Stimulated activated naive B cell treated with anti-CD40 and anti-IgM and Interleukin-4, amounts not matched to agents 10 μg/mL and 1 μg/mL and 100 μg/mL, for 72 hours (primary cell): Measurements from ENCODE around the gene EEPD1.
A peak's percentile ranks its signal among the peaks of the same experiment; 100 is the strongest.

Source experiments
- ATAC-seq, 2 donors: fragments of 150-1000 bp; cut with Tn5 transposase; replicated peaks; 2 replicates each; pipeline ENCODE4 v1.10.0; 2021; ENCODE audit warnings: moderate library complexity in 1 of 2
- DNase-seq: peaks from one replicate; pipeline ENCODE4 v3.0.0; 2021
- H3K27ac Mint-ChIP-seq: one replicate; pipeline ENCODE4 v1.8.0; 2022; ENCODE audit warnings: mild to moderate bottlenecking, mixed read lengths
- H3K27me3 Mint-ChIP-seq, 2 donors: one replicate each; pipeline ENCODE4 v1.8.0; 2022; ENCODE audit warnings: mixed read lengths in 2 of 2
- H3K36me3 Mint-ChIP-seq, 2 donors: one replicate each; pipeline ENCODE4 v1.8.0; 2022; ENCODE audit warnings: mixed read lengths in 2 of 2, mild to moderate bottlenecking in 1 of 2
- H3K4me1 Mint-ChIP-seq, 2 donors: one replicate each; pipeline ENCODE4 v1.8.0; 2022; ENCODE audit warnings: mixed read lengths in 2 of 2, mild to moderate bottlenecking in 1 of 2
- H3K4me3 Mint-ChIP-seq, 2 donors: one replicate each; pipeline ENCODE4 v1.8.0; 2022; ENCODE audit warnings: mild to moderate bottlenecking in 2 of 2, mixed read lengths in 2 of 2, moderate library complexity in 1 of 2
- H3K9me3 Mint-ChIP-seq, 2 donors: one replicate each; pipeline ENCODE4 v1.8.0; 2022; ENCODE audit warnings: mixed read lengths in 2 of 2, mild to moderate bottlenecking in 1 of 2

EEPD1 gene

GRCh38 chr7:36203071-36203790, 50.2 kb downstream of the EEPD1 start:
- Mint-ChIP-seq H3K27me3 (peaks cover 0 to 3% of the 10 kb centered on the region in 2 donors), H3K9me3 (no peaks in the 10 kb centered on the region), H3K4me1 (peaks cover 2 to 9% of the 10 kb centered on the region in 2 donors), H3K36me3 (no peaks in the 10 kb centered on the region), H3K27ac (peak overlapping the region; percentile 42), H3K4me3 (no peak overlapping the region)
- no peak for ATAC-seq
- DNase-seq = no peak

- Mint-ChIP-seq H3K4me1 (peaks cover 5 to 9% of the 10 kb centered on the region in 2 donors), H3K27me3 (peaks cover 0 to 3% of the 10 kb centered on the region in 2 donors), H3K36me3 (no peaks in the 10 kb centered on the region), H3K27ac (no peak overlapping the region), H3K9me3 (no peaks in the 10 kb centered on the region), H3K4me3 (no peak overlapping the region)
- DNase-seq (no peak), ATAC-seq (no peak)
Observed at GRCh38 chr7:36204044-36204663, 51.1 kb downstream of the EEPD1 start.

- Mint-ChIP-seq H3K9me3 (no peaks in the 10 kb centered on the region), H3K27me3 (peaks cover 0 to 3% of the 10 kb centered on the region in 2 donors), H3K4me3 (no peak overlapping the region), H3K27ac (no peak overlapping the region), H3K4me1 (peaks cover 5 to 9% of the 10 kb centered on the region in 2 donors), H3K36me3 (no peaks in the 10 kb centered on the region)
- ATAC-seq (no peak), DNase-seq (no peak)
Observed at GRCh38 chr7:36204929-36205635, 52.0 kb downstream of the EEPD1 start.

GRCh38 chr7:36205803-36206202, 52.7 kb downstream of the EEPD1 start:
- Mint-ChIP-seq H3K4me1 (peaks cover 5 to 9% of the 10 kb centered on the region in 2 donors), H3K9me3 (no peaks in the 10 kb centered on the region), H3K4me3 (no peak overlapping the region), H3K36me3 (no peaks in the 10 kb centered on the region), H3K27me3 (peaks cover 0 to 7% of the 10 kb centered on the region in 2 donors), H3K27ac (no peak overlapping the region)
- ATAC-seq (no peak), DNase-seq (no peak)

- Mint-ChIP-seq H3K4me1 (peaks cover 5 to 9% of the 10 kb centered on the region in 2 donors), H3K27me3 (peaks cover 0 to 8% of the 10 kb centered on the region in 2 donors), H3K4me3 (no peak overlapping the region), H3K9me3 (no peaks in the 10 kb centered on the region), H3K36me3 (no peaks in the 10 kb centered on the region), H3K27ac (no peak overlapping the region)
- ATAC-seq (peak; percentile 38 to 41), DNase-seq (no peak)
Observed at GRCh38 chr7:36207451-36208291, 54.6 kb downstream of the EEPD1 start.

- H3K4me1 Mint-ChIP-seq = peaks cover 3 to 9% of the 10 kb centered on the region in 2 donors
- no peak overlapping the region for H3K4me3 Mint-ChIP-seq
- ATAC-seq (no peak), DNase-seq (no peak)
- peaks cover 0 to 4% of the 10 kb centered on the region in 2 donors for H3K27me3 Mint-ChIP-seq
- no peaks in the 10 kb centered on the region for H3K9me3 Mint-ChIP-seq
- no peaks in the 10 kb centered on the region for H3K36me3 Mint-ChIP-seq
- no peak overlapping the region for H3K27ac Mint-ChIP-seq
Observed at GRCh38 chr7:36208426-36208825, 55.4 kb downstream of the EEPD1 start.

GRCh38 chr7:36208997-36209813, 56.2 kb downstream of the EEPD1 start:
- peak overlapping the region; percentile 54 for H3K27ac Mint-ChIP-seq
- ATAC-seq = no peak
- H3K9me3 Mint-ChIP-seq = no peaks in the 10 kb centered on the region
- H3K36me3 Mint-ChIP-seq = no peaks in the 10 kb centered on the region
- DNase-seq = no peak
- H3K4me1 Mint-ChIP-seq = peaks cover 3 to 9% of the 10 kb centered on the region in 2 donors
- peaks cover 6 to 9% of the 10 kb centered on the region in 2 donors for H3K27me3 Mint-ChIP-seq
- no peak overlapping the region for H3K4me3 Mint-ChIP-seq

GRCh38 chr7:36209814-36210183, 56.7 kb downstream of the EEPD1 start:
- peak overlapping the region; percentile 54 for H3K27ac Mint-ChIP-seq
- peaks cover 3 to 9% of the 10 kb centered on the region in 2 donors for H3K4me1 Mint-ChIP-seq
- no peaks in the 10 kb centered on the region for H3K9me3 Mint-ChIP-seq
- no peak overlapping the region for H3K4me3 Mint-ChIP-seq
- no peak for ATAC-seq
- H3K36me3 Mint-ChIP-seq = no peaks in the 10 kb centered on the region
- DNase-seq = no peak
- peaks cover 6 to 9% of the 10 kb centered on the region in 2 donors for H3K27me3 Mint-ChIP-seq

GRCh38 chr7:36210291-36210922, 57.4 kb downstream of the EEPD1 start:
- H3K27ac Mint-ChIP-seq = no peak overlapping the region

GRCh38 chr7:36214608-36215456, 61.8 kb downstream of the EEPD1 start:
- no peak for ATAC-seq
- no peak overlapping the region for H3K27ac Mint-ChIP-seq
- H3K4me1 Mint-ChIP-seq = no peaks in the 10 kb centered on the region

More at GRCh38 chr7:36210291-36210922, 57.4 kb downstream of the EEPD1 start:
- H3K36me3 Mint-ChIP-seq = no peaks in the 10 kb centered on the region
- peaks cover 3 to 9% of the 10 kb centered on the region in 2 donors for H3K4me1 Mint-ChIP-seq
- no peak for ATAC-seq
- peaks cover 6 to 9% of the 10 kb centered on the region in 2 donors for H3K27me3 Mint-ChIP-seq
- no peak for DNase-seq
- no peaks in the 10 kb centered on the region for H3K9me3 Mint-ChIP-seq
- H3K4me3 Mint-ChIP-seq = no peak overlapping the region

GRCh38 chr7:36215457-36215765, 62.4 kb downstream of the EEPD1 start:
- no peaks in the 10 kb centered on the region for H3K4me1 Mint-ChIP-seq
- no peak overlapping the region for H3K4me3 Mint-ChIP-seq
- H3K27me3 Mint-ChIP-seq = peaks cover 6 to 12% of the 10 kb centered on the region in 2 donors
- no peaks in the 10 kb centered on the region for H3K9me3 Mint-ChIP-seq
- H3K27ac Mint-ChIP-seq = no peak overlapping the region
- ATAC-seq = no peak
- DNase-seq = no peak
- H3K36me3 Mint-ChIP-seq = no peaks in the 10 kb centered on the region

More at GRCh38 chr7:36214608-36215456, 61.8 kb downstream of the EEPD1 start:
- DNase-seq = no peak
- no peak overlapping the region for H3K4me3 Mint-ChIP-seq
- no peaks in the 10 kb centered on the region for H3K36me3 Mint-ChIP-seq
- no peaks in the 10 kb centered on the region for H3K9me3 Mint-ChIP-seq
- H3K27me3 Mint-ChIP-seq = peaks cover 6 to 10% of the 10 kb centered on the region in 2 donors

- DNase-seq (no peak), ATAC-seq (no peak)
- no peaks in the 10 kb centered on the region for H3K4me1 Mint-ChIP-seq
- no peak overlapping the region for H3K27ac Mint-ChIP-seq
- H3K4me3 Mint-ChIP-seq = no peak overlapping the region
- no peaks in the 10 kb centered on the region for H3K36me3 Mint-ChIP-seq
- peaks cover 6 to 8% of the 10 kb centered on the region in 2 donors for H3K27me3 Mint-ChIP-seq
- no peaks in the 10 kb centered on the region for H3K9me3 Mint-ChIP-seq
Observed at GRCh38 chr7:36216063-36216684, 63.1 kb downstream of the EEPD1 start.
